CD4-positive, alpha-beta T cell (primary cell): ENCODE data around the gene XRRA1. TPM values are rescaled to one million over a fixed set of nuclear protein-coding genes. Genes with fewer than 3 reads are reported as not detected.

Source experiments
- ATAC-seq: fragments of 200-7000 bp; cut with Tn5 transposase; one replicate; pipeline ENCODE4 v1.10.0; 2022; ENCODE audit warnings: mild to moderate bottlenecking; ENCODE audit not compliant: poor library complexity
- CTCF ChIA-PET: fragments of 350-600 bp; sonication (Branson Sonifier 250); formaldehyde crosslinking; loops from one replicate; lab custom pipeline; 2021; ENCODE audit warnings: antibody characterized with exemption, inconsistent platforms; lab: Charles Lee
- POLR2A ChIA-PET: fragments of 350-600 bp; sonication (Branson Sonifier 250); formaldehyde crosslinking; loops from one replicate; lab custom pipeline; 2021; ENCODE audit warnings: antibody characterized with exemption, inconsistent platforms; lab: Charles Lee
- DNase-seq, 14 experiments: peaks; one replicate each; pipeline ENCODE4 v3.0.0-alpha.2; 2013 to 2020; ENCODE audit warnings: mixed read lengths in 2 of 14
- H3K27ac ChIP-seq, 2 donors: one replicate each; pipeline versions ENCODE4 v1.5.1 to v1.7.0; 2013; ENCODE audit warnings: low read length in 2 of 2, low read depth in 1 of 2, mild to moderate bottlenecking in 1 of 2
- H3K27me3 ChIP-seq, 2 experiments: 1 replicate in 1 of 2; 2 replicates in 1 of 2; pipeline versions ENCODE4 v1.6.1 to v1.7.0; 2013; ENCODE audit warnings: low read length in 2 of 2, control low read depth in 1 of 2, mild to moderate bottlenecking in 1 of 2, moderate library complexity in 1 of 2; ENCODE audit not compliant: insufficient read depth in 2 of 2, control insufficient read depth in 1 of 2
- H3K36me3 ChIP-seq: one replicate; pipeline ENCODE4 v1.6.1; 2013; ENCODE audit warnings: low read length, control low read depth; ENCODE audit not compliant: insufficient read depth
- H3K4me1 ChIP-seq: one replicate; pipeline ENCODE4 v1.6.1; 2013; ENCODE audit warnings: low read length, control low read depth; ENCODE audit not compliant: insufficient read depth
- H3K4me3 ChIP-seq: one replicate; pipeline ENCODE4 v1.5.1; 2013; ENCODE audit warnings: mild to moderate bottlenecking, low read length, moderate library complexity
- H3K9me3 ChIP-seq, 2 experiments: 1 replicate in 1 of 2; 2 replicates in 1 of 2; pipeline versions ENCODE4 v1.6.1 to v1.7.0; 2013; ENCODE audit warnings: low read length in 2 of 2, mild to moderate bottlenecking in 2 of 2, control low read depth in 1 of 2, moderate library complexity in 1 of 2; ENCODE audit not compliant: control insufficient read depth in 1 of 2, insufficient read depth in 1 of 2
- H3K27ac Mint-ChIP-seq: one replicate; pipeline ENCODE4 v1.8.0; 2020; ENCODE audit warnings: mixed read lengths
- H3K27me3 Mint-ChIP-seq: one replicate; pipeline ENCODE4 v1.8.0; 2021; ENCODE audit warnings: mixed read lengths
- H3K36me3 Mint-ChIP-seq: one replicate; pipeline ENCODE4 v1.8.0; 2021; ENCODE audit warnings: low read depth, mixed read lengths
- H3K4me1 Mint-ChIP-seq: one replicate; pipeline ENCODE4 v1.8.0; 2021; ENCODE audit warnings: low read depth, mixed read lengths
- H3K4me3 Mint-ChIP-seq: one replicate; pipeline ENCODE4 v1.8.0; 2020; ENCODE audit warnings: mild to moderate bottlenecking, mixed read lengths
- H3K9me3 Mint-ChIP-seq: one replicate; pipeline ENCODE4 v1.8.0; 2020; ENCODE audit warnings: mixed read lengths
- CTCF ChIP-seq: fragments of 200-600 bp; IDR thresholded peaks from one replicate; pipeline ENCODE4 v1.8.0; 2022; ENCODE audit warnings: antibody characterized with exemption, mild to moderate bottlenecking
- intact Hi-C, 2 experiments: fragments of 100-400 bp; cut with DNase I in 1 of 2; cut with micrococcal nuclease in 1 of 2; formaldehyde crosslinking; loops; one replicate each; pipeline versions ENCODE4 v1.15.1 to v1.9.0; 2023 to 2025; cut with DNase I, micrococcal nuclease
- total RNA-seq, 174 experiments: library from RNA in 2 of 174; stranded (reverse) in 2 of 174; gene quantifications; one replicate each; pipeline ENCODE4 v1.2.3 and lab custom pipeline; 2021 to 2026

The XRRA1 gene
- total RNA-seq, 2 experiments from 2014 or later, result 12.2 to 12.5 TPM

- CTCF ChIA-PET, result no interaction called here
- Mint-ChIP-seq H3K27ac (no peak overlapping the region), H3K36me3 (peaks cover 80% of the 10 kb centered on the region)
Observed at GRCh38 chr11:74839971-74840370, 108.9 kb downstream of the XRRA1 start.

GRCh38 chr11:74839446-74839845 lies 109.4 kb downstream of the XRRA1 start:
- intact Hi-C loops, result no loop called here
- H3K4me3 Mint-ChIP-seq, result no peak overlapping the region
- H3K27ac Mint-ChIP-seq, result no peak overlapping the region
- ATAC-seq, result no peak
- no peaks in the 10 kb centered on the region for H3K9me3 Mint-ChIP-seq
- Histone ChIP-seq H3K27ac (no peak overlapping the region), H3K36me3 (peaks cover 83% of the 10 kb centered on the region), H3K27me3 (no peaks in the 10 kb centered on the region), H3K4me3 (no peak overlapping the region), H3K4me1 (no peaks in the 10 kb centered on the region), H3K9me3 (no peaks in the 10 kb centered on the region)
- no peaks in the 10 kb centered on the region for H3K27me3 Mint-ChIP-seq
- H3K36me3 Mint-ChIP-seq, result peaks cover 80% of the 10 kb centered on the region
- H3K4me1 Mint-ChIP-seq, result no peaks in the 10 kb centered on the region
- no peak for TF ChIP-seq CTCF
- CTCF ChIA-PET, result no interaction called here
- POLR2A ChIA-PET, result interaction anchor here (0.7 to 1.1 kb wide), 3 partner anchors 9 to 19 kb away, joined by 3 to 5 read pairs (median 4); no protein-coding TSS in a partner anchor
- DNase-seq, result no peak

More at GRCh38 chr11:74839971-74840370, 108.9 kb downstream of the XRRA1 start:
- TF ChIP-seq CTCF, result no peak
- intact Hi-C loops, result no loop called here
- H3K27me3 Mint-ChIP-seq, result no peaks in the 10 kb centered on the region
- Histone ChIP-seq H3K27ac (no peak overlapping the region), H3K4me3 (no peak overlapping the region), H3K27me3 (no peaks in the 10 kb centered on the region), H3K36me3 (peaks cover 83% of the 10 kb centered on the region), H3K4me1 (no peaks in the 10 kb centered on the region), H3K9me3 (no peaks in the 10 kb centered on the region)
- DNase-seq (no peak), ATAC-seq (no peak)
- H3K4me1 Mint-ChIP-seq, result no peaks in the 10 kb centered on the region
- H3K4me3 Mint-ChIP-seq, result no peak overlapping the region
- H3K9me3 Mint-ChIP-seq, result no peaks in the 10 kb centered on the region
- POLR2A ChIA-PET, result interaction anchor here (0.7 to 1.1 kb wide), 3 partner anchors 8 to 19 kb away, joined by 3 to 5 read pairs (median 4); no protein-coding TSS in a partner anchor

GRCh38 chr11:74838188-74838587 lies 110.7 kb downstream of the XRRA1 start:
- ATAC-seq (no peak), DNase-seq (no peak)
- Histone ChIP-seq H3K36me3 (peaks cover 71% of the 10 kb centered on the region), H3K4me3 (no peak overlapping the region), H3K4me1 (no peaks in the 10 kb centered on the region), H3K9me3 (no peaks in the 10 kb centered on the region), H3K27me3 (no peaks in the 10 kb centered on the region), H3K27ac (no peak overlapping the region)
- Mint-ChIP-seq H3K4me3 (no peak overlapping the region), H3K4me1 (no peaks in the 10 kb centered on the region), H3K27ac (peak overlapping the region; percentile 5), H3K9me3 (no peaks in the 10 kb centered on the region), H3K36me3 (peaks cover 81% of the 10 kb centered on the region), H3K27me3 (no peaks in the 10 kb centered on the region)
- intact Hi-C loops, result no loop called here
- ChIA-PET POLR2A (no interaction called here), CTCF (no interaction called here)
- TF ChIP-seq CTCF, result no peak
